ENCODE measurements around the gene NT5C1B.

NT5C1B gene

GRCh38 chr2:18514526-18515461 lies 74.6 kb downstream of the NT5C1B start:
- no peak for DNase-seq (ENCODE audit: low spot score)
